IPS-20b (cell line): Measurements from ENCODE around the gene DGLUCY.
"Not testable (repeated sequence)": the region's sequence is repeated elsewhere in the genome, so short reads cannot be mapped to it uniquely, and the experiment has no call there.

Experiments
- H3K27ac ChIP-seq: one replicate; pipeline ENCODE4 v1.5.1; 2013; ENCODE audit warnings: low read length
- H3K27me3 ChIP-seq: 2 replicates; pipeline ENCODE4 v1.6.1; 2013; ENCODE audit warnings: mild to moderate bottlenecking, low read length, inconsistent platforms; ENCODE audit not compliant: insufficient read depth
- H3K36me3 ChIP-seq: 2 replicates; pipeline ENCODE4 v1.6.1; 2013; ENCODE audit warnings: low read depth, mild to moderate bottlenecking, inconsistent platforms, low read length, moderate library complexity; ENCODE audit not compliant: insufficient read depth
- H3K4me1 ChIP-seq: 2 replicates; pipeline ENCODE4 v1.6.1; 2013; ENCODE audit warnings: mild to moderate bottlenecking, control low read depth, inconsistent platforms, low read length, moderate library complexity; ENCODE audit not compliant: insufficient read depth
- H3K4me3 ChIP-seq: 2 replicates; pipeline ENCODE4 v1.5.1; 2013; ENCODE audit warnings: mild to moderate bottlenecking, low read length, inconsistent platforms
- H3K9ac ChIP-seq: 2 replicates; pipeline ENCODE4 v1.6.1; 2013; ENCODE audit warnings: low read depth, mild to moderate bottlenecking, inconsistent platforms, low read length, moderate library complexity
- H3K9me3 ChIP-seq: 2 replicates; pipeline ENCODE4 v1.6.1; 2013; ENCODE audit warnings: mild to moderate bottlenecking, low read depth, low read length, inconsistent platforms; ENCODE audit not compliant: insufficient read depth

DGLUCY gene

DNA sequence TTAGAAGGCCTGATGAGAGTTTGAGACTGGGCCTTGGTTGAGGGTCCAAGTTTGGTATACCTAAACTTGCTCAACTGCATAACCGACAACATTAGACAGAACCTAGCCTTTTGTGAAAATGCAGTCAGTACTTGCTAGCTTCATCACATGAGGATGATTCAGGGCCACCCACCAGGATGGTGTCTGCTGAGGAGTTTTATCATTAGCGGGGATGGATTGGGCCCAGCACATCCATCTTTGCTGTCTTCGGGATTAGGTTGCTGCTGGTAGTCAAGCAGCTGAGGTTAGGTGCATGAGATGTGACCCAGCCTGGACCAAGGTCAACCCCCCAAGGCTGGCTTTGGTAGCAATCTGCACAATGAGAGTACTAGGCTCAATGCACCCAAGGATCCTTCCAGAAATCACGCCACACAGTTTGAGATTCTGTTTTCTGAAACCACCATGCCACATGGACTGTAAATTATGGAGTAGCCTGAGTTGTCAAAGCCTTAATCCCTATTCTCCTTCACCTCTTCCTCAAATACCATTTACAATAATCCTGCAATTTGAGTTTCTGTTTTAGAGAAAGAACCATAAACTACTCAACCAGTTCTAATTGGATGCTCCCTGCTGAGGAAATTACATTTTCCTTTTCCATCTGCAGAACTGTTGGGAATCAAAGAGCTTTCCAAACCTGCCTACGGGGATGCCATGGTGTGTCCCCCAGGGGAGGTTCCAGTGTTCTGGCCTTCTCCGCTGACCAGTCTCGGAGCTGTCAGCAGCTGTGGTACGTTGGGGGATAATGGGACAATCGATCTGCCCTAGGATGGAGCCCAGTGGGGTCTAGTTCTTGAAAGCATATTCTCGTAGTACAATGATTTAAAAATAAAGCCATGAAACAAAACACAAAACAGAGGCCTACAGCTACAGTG, 61.7 kb downstream of the DGLUCY start:
- Histone ChIP-seq H3K27me3 (no peaks in the 10 kb centered on the region), H3K27ac (no peak overlapping the region), H3K9me3 (no peaks in the 10 kb centered on the region), H3K9ac (no peak overlapping the region), H3K4me3 (no peak overlapping the region), H3K36me3 (peaks cover 8% of the 10 kb centered on the region; the same call in 1 of the 2 replicates), H3K4me1 (no peaks in the 10 kb centered on the region)

DNA sequence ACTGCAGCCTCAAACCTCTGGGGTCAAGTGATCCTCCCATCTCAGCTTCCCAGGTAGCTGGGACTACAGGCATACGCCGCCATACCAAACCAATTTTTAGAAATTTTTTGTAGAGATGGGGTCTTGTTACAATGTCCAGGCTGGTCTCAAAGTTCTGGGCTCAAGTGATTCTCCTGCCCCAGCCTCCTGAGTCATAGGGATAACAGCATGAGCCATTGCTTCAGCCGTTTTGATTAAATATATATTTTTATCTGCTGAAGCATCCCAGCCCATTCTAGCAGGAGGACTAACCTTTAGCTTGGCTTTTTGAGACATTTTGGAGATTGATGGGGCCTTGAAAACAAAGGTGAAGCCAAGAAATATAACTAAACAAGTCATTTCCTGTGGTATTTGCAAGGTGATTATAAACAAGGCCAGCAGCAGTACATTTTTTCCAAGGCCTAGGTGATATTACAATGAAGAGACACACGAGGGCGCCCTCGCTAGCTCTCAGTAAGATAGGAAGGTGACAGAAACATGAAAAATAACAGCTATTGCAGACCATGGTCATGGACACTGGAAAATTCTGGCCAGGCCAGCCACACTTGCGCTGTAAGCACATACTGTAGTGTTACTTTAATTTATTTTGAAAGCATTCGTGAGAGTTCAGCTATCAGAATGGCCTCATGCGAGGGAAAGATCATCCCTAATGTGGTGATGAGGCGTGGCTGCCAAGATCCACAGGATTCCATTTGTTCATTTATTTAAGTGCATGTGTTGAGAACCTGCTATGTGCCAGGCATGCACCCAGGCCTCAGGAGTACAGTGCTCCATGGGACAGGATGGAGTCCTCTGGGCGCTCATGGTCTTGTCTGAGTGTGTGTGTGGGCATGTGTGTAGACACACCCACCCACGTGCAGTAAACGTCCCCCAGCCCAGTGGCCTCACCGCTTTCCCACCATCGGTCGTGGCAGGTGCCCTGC, 63.5 kb downstream of the DGLUCY start:
- H3K36me3 ChIP-seq = peaks cover 5% of the 10 kb centered on the region; the same call in 1 of the 2 replicates
- no peaks in the 10 kb centered on the region for H3K27me3 ChIP-seq
- H3K9me3 ChIP-seq = no peaks in the 10 kb centered on the region
- H3K4me3 ChIP-seq = no peak overlapping the region
- no peaks in the 10 kb centered on the region for H3K4me1 ChIP-seq
- H3K27ac ChIP-seq = no peak overlapping the region
- H3K9ac ChIP-seq = no peak overlapping the region

DNA sequence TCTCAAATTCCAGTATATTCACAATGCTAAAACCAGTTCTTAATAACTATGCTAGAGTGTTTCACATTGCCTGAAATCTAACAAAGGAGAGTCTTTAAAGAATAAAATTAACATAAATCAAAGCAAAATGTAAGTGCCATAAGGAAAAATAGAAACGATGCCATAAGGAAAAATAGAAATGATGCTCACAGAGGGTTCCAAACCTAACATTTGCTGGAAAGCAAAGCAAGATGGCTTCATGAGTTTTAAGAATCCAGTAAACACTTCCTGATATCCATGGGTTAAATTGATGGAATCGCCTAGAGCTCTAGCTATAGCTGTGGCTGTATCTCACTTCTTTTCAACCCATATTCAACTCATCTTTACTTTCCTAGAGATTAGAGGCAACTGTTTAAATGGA, 66.7 kb downstream of the DGLUCY start:
- no peaks in the 10 kb centered on the region for H3K9me3 ChIP-seq
- 0 out of 2 replicates have a peak, but pooled peaks cover 4% of the 10 kb centered on the region for H3K36me3 ChIP-seq
- H3K4me3 ChIP-seq = no peak overlapping the region
- H3K27ac ChIP-seq = no peak overlapping the region
- no peaks in the 10 kb centered on the region for H3K4me1 ChIP-seq
- no peak overlapping the region for H3K9ac ChIP-seq
- H3K27me3 ChIP-seq = no peaks in the 10 kb centered on the region

DNA sequence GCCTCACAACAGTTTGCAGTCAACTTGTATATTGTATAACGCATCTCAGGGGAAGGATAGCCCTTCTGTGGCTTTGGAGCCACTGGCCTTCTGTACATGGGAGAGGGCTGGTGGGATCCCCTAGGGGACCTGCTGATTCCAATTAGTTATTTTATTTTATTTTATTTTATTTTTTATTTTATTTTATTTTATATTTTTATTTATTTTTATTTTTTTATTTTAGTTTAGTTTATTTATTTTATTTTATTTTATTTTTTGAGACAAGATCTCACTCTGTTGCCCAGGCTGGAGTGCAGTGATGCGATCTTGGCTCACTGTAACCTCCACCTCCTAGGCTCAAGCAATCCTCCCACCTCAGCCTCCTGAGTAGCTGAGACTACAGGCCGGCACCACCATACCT, 68.9 kb downstream of the DGLUCY start:
- H3K27me3 ChIP-seq, H3K27ac ChIP-seq, H3K4me3 ChIP-seq, H3K9ac ChIP-seq, H3K36me3 ChIP-seq, H3K9me3 ChIP-seq, H3K4me1 ChIP-seq: not testable (repeated sequence)

DNA sequence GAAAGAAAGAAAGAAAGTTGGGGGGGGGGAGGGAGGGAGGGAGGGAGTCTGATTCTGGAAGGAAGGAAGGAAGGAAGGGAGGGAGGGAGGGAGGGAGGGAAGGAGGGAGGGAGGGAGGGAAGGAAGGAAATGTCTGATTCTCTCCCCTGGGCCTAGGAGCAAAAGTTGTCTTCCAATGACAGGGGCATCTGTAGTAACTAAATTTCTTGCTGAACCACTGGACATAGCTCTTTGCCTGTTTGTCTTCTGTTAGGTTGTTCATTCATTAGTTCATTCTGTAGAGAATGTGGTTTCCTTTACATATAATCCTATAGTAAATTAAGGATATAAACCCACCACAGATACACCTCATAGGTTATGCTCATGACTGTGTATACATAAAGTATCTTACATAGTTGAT, 70.7 kb downstream of the DGLUCY start:
- Histone ChIP-seq H3K4me1 (no peaks in the 10 kb centered on the region), H3K27ac (no peak overlapping the region), H3K9ac (no peak overlapping the region), H3K36me3 (peaks cover 14% of the 10 kb centered on the region), H3K4me3 (no peak overlapping the region), H3K27me3 (no peaks in the 10 kb centered on the region), H3K9me3 (no peaks in the 10 kb centered on the region)

DNA sequence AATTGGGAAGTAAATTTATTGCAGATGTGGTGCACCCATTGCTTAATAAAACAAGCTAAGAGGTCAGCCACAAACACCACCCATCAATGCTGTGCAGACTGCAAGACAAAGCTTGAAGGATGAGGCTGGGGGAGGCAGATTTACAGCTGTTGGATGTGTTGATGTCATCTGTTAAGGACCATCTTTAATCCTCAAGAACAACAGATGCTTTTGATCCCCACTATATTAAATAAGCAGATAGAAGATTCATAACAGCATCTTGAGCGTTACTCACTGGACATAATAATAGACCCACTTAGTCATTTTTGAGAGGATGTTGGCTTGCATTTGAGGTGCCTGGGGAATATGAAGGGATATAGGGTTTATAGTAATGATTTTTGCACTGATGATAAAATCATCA, 71.8 kb downstream of the DGLUCY start:
- no peak overlapping the region for H3K27ac ChIP-seq
- no peaks in the 10 kb centered on the region for H3K9me3 ChIP-seq
- H3K4me3 ChIP-seq = no peak overlapping the region
- H3K9ac ChIP-seq = no peak overlapping the region
- no peaks in the 10 kb centered on the region for H3K4me1 ChIP-seq
- peaks cover 14% of the 10 kb centered on the region for H3K36me3 ChIP-seq
- H3K27me3 ChIP-seq = no peaks in the 10 kb centered on the region

DNA sequence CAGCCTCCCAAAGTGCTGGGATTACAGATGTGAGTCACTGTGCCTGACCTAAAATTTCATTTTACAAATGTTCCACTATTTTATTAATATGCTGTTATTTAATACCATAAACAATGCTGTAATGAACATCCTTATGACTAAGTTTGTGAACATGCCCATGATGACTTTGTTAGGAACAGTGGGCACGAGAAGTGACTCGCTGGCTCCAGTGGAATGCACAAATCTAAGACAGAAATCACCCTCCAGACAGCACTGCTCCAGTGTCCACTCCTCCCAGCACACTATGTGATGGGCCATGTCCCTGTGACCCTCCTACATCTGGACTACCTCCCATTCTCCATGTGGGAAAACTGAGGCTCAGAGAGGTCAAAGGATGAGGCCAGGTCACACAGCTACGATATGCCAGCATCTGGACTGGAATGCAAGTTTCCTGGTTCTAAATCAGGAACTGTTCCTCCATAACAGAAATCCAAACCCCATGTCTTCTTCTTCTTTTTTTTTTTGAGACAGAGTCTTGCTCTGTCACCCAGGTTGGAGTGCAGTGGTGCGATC, 72.7 kb downstream of the DGLUCY start:
- Histone ChIP-seq H3K4me1 (no peaks in the 10 kb centered on the region), H3K9me3 (no peaks in the 10 kb centered on the region), H3K36me3 (peaks cover 14% of the 10 kb centered on the region), H3K27me3 (no peaks in the 10 kb centered on the region), H3K4me3 (no peak overlapping the region), H3K9ac (no peak overlapping the region), H3K27ac (no peak overlapping the region)

DNA sequence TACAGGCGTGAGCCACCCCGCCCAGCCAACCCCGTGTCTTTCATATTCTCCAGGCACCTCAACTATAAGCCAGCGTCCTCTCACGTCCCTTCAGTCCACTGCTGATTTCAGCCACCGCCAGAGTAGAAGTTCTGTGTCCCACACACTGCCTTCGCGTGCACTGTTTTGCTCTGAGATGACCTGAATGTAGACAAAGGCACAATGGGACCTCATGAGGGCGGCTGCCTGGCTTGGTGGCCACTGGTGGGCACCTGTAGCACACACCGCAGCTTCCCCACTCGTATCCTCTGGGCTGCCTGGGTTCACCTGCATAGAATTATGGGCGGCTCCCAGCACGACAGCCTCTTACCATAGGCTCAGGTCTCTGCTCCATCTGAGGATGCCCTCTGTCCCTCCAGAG, 73.4 kb downstream of the DGLUCY start:
- no peak overlapping the region for H3K27ac ChIP-seq
- no peaks in the 10 kb centered on the region for H3K4me1 ChIP-seq
- no peaks in the 10 kb centered on the region for H3K9me3 ChIP-seq
- no peak overlapping the region for H3K9ac ChIP-seq
- H3K27me3 ChIP-seq = no peaks in the 10 kb centered on the region
- peaks cover 14% of the 10 kb centered on the region for H3K36me3 ChIP-seq
- H3K4me3 ChIP-seq = no peak overlapping the region

DNA sequence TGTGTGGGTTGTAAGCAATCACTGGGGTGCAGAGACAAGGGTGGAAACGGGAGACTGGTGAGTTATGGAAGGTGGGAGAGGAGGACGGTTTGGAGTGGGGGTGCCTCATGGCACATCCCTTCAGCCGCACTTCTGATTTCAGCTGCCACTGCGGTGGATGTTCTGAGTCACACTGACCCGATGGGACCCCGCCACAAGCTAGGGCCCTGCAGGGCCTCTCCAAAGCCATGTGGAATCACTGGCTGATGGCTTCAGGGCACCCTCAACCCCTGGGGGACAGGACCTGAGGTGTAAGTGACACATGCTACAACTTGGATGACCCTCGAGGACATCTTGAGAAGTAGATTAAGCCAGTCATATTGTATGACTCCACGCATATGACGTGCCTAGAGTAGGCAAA, 77.0 kb downstream of the DGLUCY start:
- no peak overlapping the region for H3K9ac ChIP-seq
- no peaks in the 10 kb centered on the region for H3K27me3 ChIP-seq
- H3K4me3 ChIP-seq = no peak overlapping the region
- no peak overlapping the region for H3K27ac ChIP-seq
- H3K4me1 ChIP-seq = no peaks in the 10 kb centered on the region
- peaks cover 10% of the 10 kb centered on the region for H3K36me3 ChIP-seq
- no peaks in the 10 kb centered on the region for H3K9me3 ChIP-seq

DNA sequence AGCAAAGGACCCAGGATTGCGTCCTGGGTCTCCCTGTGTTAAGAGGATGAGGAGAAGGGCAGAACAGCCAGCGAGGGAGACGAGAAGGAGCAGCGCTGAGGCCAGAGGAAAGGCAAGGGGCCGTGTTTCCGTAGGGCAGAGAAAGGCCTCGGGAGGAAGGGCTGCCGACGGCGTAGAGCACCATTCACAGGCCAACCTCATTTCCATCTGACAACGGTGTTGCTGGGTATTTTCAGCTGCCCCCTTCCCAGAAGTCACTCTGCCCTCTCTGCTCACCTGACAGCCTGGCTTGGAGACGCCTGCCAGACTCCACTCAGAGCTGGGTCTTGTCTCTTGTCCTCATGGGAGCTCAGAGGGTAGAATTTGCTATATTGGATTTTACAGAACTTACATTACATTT, 79.2 kb downstream of the DGLUCY start:
- Histone ChIP-seq H3K9me3 (no peaks in the 10 kb centered on the region), H3K9ac (no peak overlapping the region), H3K36me3 (peaks cover 19% of the 10 kb centered on the region; the same call in 1 of the 2 replicates)

DNA sequence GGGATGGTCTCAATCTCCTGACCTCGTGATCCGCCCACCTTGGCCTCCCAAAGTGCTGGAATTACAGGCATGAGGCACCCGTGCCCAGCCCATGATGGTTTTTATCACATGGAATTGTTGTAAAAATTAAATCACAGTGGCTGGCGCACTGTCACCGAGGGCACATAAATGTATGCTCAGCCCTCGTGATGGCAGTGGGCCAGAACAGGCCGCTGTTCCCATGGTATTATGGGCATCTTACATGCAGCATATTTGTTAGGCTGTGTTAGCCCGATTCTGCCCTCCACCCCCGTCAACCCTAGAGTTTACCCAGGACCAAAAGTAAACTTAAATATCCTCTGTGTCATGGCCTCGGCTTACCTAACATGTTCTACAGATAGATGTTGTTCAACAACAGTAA, 82.0 kb downstream of the DGLUCY start:
- H3K27me3 ChIP-seq = no peaks in the 10 kb centered on the region
- H3K9me3 ChIP-seq = no peaks in the 10 kb centered on the region
- no peak overlapping the region for H3K4me3 ChIP-seq
- no peaks in the 10 kb centered on the region for H3K4me1 ChIP-seq
- H3K27ac ChIP-seq = no peak overlapping the region
- H3K9ac ChIP-seq = no peak overlapping the region
- peaks cover 27% of the 10 kb centered on the region for H3K36me3 ChIP-seq

More for the DNA sequence above, 79.2 kb downstream of the DGLUCY start:
- no peak overlapping the region for H3K4me3 ChIP-seq
- no peak overlapping the region for H3K27ac ChIP-seq
- H3K4me1 ChIP-seq = no peaks in the 10 kb centered on the region
- H3K27me3 ChIP-seq = no peaks in the 10 kb centered on the region
